HUDEP-2 (cell line): ENCODE data around the gene AADACL4.
A peak's percentile ranks its signal among the peaks of the same experiment; 100 is the strongest.

Experiments used
- DNase-seq, 76 experiments: peaks; one replicate each; lab custom pipeline; 2025; ENCODE audit not compliant: unreplicated experiment in 76 of 76; lab: John Stamatoyannopoulos, UW

Gene AADACL4

GRCh38 chr1:12643785-12644184 is at the start of gene AADACL4:
TSS of gene AADACL4 (plus strand) at chr1:12644085. CDS start at chr1:12644547, 462 bp downstream.
- no peak for DNase-seq

GRCh38 chr1:12594490-12594889 is 49.4 kb upstream of the AADACL4 start:
- DNase-seq: no peak

GRCh38 chr1:12594966-12595756 is 48.7 kb upstream of the AADACL4 start:
- no peak for DNase-seq

- DNase-seq: no peak
Observed at GRCh38 chr1:12595757-12596006, 48.2 kb upstream of the AADACL4 start.

GRCh38 chr1:12596007-12596821 is 47.7 kb upstream of the AADACL4 start:
- DNase-seq: no peak

GRCh38 chr1:12597792-12598191 is 46.1 kb upstream of the AADACL4 start:
- no peak for DNase-seq

GRCh38 chr1:12598974-12599373 is 44.9 kb upstream of the AADACL4 start:
- no peak for DNase-seq

GRCh38 chr1:12599657-12600056 is 44.2 kb upstream of the AADACL4 start:
- DNase-seq: no peak

- DNase-seq: no peak
Observed at GRCh38 chr1:12600335-12600734, 43.5 kb upstream of the AADACL4 start.

GRCh38 chr1:12600880-12601633 is 42.8 kb upstream of the AADACL4 start:
- DNase-seq: peak in 9 of 76 experiments; percentile 4 to 25 (median 9)

GRCh38 chr1:12601700-12602658 is 41.9 kb upstream of the AADACL4 start:
- DNase-seq: peak in 2 of 76 experiments; percentile 11 to 16

- no peak for DNase-seq
Observed at GRCh38 chr1:12602659-12603024, 41.2 kb upstream of the AADACL4 start.

- DNase-seq: no peak
Observed at GRCh38 chr1:12603224-12603623, 40.7 kb upstream of the AADACL4 start.

- DNase-seq: peak in 17 of 76 experiments; percentile 4 to 40 (median 17)
Observed at GRCh38 chr1:12604114-12604874, 39.6 kb upstream of the AADACL4 start.

GRCh38 chr1:12604986-12605385 is 38.9 kb upstream of the AADACL4 start:
- DNase-seq: no peak

GRCh38 chr1:12607263-12607662 is 36.6 kb upstream of the AADACL4 start:
- DNase-seq: no peak

- no peak for DNase-seq
Observed at GRCh38 chr1:12608311-12608957, 35.5 kb upstream of the AADACL4 start.

- DNase-seq: no peak
Observed at GRCh38 chr1:12609469-12610003, 34.3 kb upstream of the AADACL4 start.
